Hepatocyte (in vitro differentiated cells): ENCODE results near the gene SPATS2.

Experiments
- EZH2 ChIP-seq: fragments of 200-600 bp; sonication (generic); IDR thresholded peaks from 2 replicates; pipeline ENCODE4 v1.6.1; 2016; ENCODE audit warnings: antibody characterized with exemption, mild to moderate bottlenecking, borderline replicate concordance
- TF ChIP-seq, protein P1 (sequence below): fragments of 200-600 bp; sonication (generic); IDR thresholded peaks from 2 replicates; pipeline ENCODE4 v1.5.1; 2016; ENCODE audit warnings: antibody characterized with exemption, mild to moderate bottlenecking; ENCODE audit not compliant: poor library complexity

- TF ChIP-seq, protein P1, sequence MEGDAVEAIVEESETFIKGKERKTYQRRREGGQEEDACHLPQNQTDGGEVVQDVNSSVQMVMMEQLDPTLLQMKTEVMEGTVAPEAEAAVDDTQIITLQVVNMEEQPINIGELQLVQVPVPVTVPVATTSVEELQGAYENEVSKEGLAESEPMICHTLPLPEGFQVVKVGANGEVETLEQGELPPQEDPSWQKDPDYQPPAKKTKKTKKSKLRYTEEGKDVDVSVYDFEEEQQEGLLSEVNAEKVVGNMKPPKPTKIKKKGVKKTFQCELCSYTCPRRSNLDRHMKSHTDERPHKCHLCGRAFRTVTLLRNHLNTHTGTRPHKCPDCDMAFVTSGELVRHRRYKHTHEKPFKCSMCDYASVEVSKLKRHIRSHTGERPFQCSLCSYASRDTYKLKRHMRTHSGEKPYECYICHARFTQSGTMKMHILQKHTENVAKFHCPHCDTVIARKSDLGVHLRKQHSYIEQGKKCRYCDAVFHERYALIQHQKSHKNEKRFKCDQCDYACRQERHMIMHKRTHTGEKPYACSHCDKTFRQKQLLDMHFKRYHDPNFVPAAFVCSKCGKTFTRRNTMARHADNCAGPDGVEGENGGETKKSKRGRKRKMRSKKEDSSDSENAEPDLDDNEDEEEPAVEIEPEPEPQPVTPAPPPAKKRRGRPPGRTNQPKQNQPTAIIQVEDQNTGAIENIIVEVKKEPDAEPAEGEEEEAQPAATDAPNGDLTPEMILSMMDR, result no peak
- TF ChIP-seq EZH2, result no peak
Measured at GRCh38 chr12:49552425-49552824, 185.2 kb downstream of the SPATS2 start.
